ENCODE measurements around the gene METTL25B.

The METTL25B gene

DNA sequence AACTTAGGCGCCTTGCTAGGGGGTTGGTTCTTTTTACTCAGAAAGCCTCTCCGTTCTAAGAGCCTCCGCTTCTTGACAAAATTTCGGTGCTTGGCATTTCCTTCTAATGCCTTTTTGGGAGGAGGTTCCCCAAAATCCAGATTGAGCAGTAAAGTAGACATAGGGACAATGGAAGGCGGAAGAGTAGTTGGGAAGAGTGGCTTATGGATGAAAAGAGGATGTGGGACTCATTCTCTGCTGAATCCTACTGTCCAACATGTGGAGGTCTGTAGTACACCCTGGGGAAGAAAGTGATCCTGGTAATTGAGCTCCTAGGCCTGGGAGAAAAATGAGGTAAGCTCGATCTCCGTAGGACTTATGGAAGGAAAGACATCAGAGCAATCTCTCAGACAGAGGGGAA, 777 bp upstream of the METTL25B start:
- peak overlapping the region; percentile 100 for H3K4me3 ChIP-seq (ENCODE audit: low read depth, low read length)
- no peak for TF ChIP-seq CTCF (IDR thresholded peaks at IDR 0.05; ENCODE audit: low read depth, low read length, missing control alignments)
- DNase-seq (ENCODE audit: low read depth), result no peak

DNA sequence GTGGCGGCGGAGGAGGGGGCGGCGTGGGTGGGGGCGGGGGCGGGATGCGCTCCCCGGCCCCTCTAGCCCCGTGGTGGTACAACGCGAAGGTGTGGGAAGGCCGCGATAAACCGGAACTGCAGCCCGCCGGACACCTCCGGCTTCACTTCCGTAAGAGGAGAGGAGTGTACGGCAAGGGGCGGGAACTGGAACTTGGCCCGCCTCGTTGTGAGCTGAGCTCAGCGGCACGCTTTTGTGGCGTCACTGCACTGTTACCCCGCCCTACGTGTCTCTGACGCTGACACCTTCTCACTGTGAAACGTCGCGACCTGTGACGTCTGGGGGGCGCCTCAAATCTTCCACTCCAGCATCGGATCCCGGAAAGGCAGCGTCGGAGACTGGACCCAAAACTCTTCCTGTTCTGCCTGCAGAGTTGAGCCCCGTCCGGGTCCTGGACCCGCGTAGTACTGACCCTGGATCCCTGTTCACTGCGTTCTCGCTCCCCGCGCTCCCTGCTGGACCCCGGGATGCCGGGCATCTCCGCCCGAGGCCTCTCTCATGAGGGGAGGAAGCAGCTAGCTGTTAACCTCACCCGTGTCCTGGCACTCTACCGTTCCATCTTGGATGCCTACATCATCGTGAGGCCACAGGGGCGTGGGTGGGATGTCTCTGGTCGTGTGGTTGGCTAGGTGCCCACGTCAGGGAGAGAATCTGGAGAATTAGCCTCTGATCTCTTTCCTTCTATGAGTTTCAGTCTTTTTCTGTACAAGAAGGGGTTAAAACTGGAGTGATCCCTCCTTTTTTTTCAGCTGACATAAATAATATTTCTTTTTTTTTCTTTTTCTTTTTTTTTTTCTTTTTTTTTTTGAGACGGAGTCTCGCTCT, 562 bp downstream of the METTL25B start, which contains the start of gene ISG20L2:
Gene ISG20L2 (minus strand): TSS at position 168 of the 864 bp plus-strand sequence. CDS start 1,114 bp downstream, outside the sequence.
- peak; percentile 94 for DNase-seq (ENCODE audit: low read depth)
- peak within 1 kb of the TSS; percentile 100 for H3K4me3 ChIP-seq (ENCODE audit: low read depth, low read length)
- TF ChIP-seq CTCF (IDR thresholded peaks at IDR 0.05; ENCODE audit: low read depth, low read length, missing control alignments), result no peak

GRCh38 chr1:156733989-156734584, 5.8 kb downstream of the METTL25B start:
- H3K4me3 ChIP-seq (ENCODE audit: low read depth, low read length), result no peak overlapping the region
- no peak for TF ChIP-seq CTCF (IDR thresholded peaks at IDR 0.05; ENCODE audit: low read depth, low read length, missing control alignments)
- DNase-seq (ENCODE audit: low read depth), result no peak

GRCh38 chr1:156738407-156738806, 10.1 kb downstream of the METTL25B start:
- DNase-seq (ENCODE audit: low read depth), result no peak
- TF ChIP-seq CTCF (IDR thresholded peaks at IDR 0.05; ENCODE audit: low read depth, low read length, missing control alignments), result no peak
- H3K4me3 ChIP-seq (ENCODE audit: low read depth, low read length), result no peak overlapping the region

DNA sequence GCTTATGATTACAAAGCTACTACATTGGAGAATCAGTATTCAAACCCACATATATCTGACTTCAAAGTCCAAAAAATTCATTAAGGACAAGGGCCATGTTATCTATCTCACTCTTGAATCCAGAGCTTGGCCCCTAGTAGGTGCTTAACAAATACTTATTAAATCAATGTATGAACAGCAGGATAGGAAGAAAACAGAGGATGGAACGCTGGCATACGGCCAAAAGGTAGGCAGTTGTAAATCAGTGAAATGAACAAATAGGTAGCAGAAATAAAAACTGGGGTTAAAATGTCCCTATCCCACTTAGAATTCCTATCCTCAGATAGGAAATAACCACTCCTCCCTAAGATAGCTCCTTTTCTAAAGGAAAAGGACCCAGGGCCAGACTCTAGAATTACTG, 10.6 kb downstream of the METTL25B start:
- DNase-seq (ENCODE audit: low read depth), result no peak
- no peak for TF ChIP-seq CTCF (IDR thresholded peaks at IDR 0.05; ENCODE audit: low read depth, low read length, missing control alignments)
- H3K4me3 ChIP-seq (ENCODE audit: low read depth, low read length), result no peak overlapping the region

- no peak for TF ChIP-seq CTCF (IDR thresholded peaks at IDR 0.05; ENCODE audit: low read depth, low read length, missing control alignments)
- DNase-seq (ENCODE audit: low read depth), result no peak
- peak overlapping the region; percentile 88 for H3K4me3 ChIP-seq (ENCODE audit: low read depth, low read length)
Observed at GRCh38 chr1:156740237-156740740, 12.0 kb downstream of the METTL25B start.
